Measurements from ENCODE around the gene KRTAP12-3.
"Not testable (repeated sequence)": the region's sequence is repeated elsewhere in the genome, so short reads cannot be mapped to it uniquely, and the experiment has no call there.

Gene KRTAP12-3, protein sequence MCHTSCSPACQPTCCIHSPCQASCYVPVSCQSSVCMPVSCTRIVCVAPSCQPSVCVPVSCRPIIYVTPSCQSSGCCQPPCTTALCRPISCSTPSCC

DNA sequence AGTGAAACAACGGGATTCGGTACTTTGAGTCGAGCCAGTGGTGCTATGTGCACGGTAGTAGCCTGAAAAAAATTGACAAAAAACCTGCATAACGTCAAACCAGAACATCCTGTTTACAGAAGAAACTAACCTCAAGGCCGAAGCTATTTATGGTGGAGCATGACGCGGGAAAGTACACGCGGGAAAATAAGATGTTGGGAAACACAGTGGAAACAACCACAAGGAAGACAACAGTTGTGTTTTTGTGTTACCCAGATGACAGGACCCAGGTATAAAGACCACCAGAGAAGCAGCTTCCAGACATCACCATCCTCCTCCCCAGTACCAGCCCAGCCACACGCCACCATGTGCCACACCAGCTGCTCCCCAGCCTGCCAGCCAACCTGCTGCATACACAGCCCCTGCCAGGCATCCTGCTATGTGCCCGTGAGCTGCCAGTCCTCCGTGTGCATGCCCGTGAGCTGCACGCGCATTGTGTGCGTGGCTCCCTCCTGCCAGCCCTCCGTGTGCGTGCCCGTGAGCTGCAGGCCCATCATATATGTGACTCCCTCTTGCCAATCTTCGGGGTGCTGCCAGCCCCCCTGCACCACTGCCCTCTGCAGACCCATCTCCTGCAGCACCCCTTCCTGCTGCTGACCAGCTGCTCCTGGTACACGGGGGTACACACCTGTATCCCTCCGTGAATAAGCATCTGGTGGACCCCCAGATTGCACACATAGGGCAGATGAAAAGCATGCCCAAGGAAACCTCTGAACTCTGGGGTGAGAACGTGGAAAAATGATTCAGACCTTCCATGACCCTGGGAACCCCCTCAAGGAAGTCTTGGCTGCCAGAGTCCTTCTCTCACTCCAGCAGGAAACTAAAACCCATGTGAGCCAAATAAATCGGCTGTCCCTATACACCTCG, at the start of gene KRTAP12-3:
TSS of gene KRTAP12-3 (plus strand) at position 298 of the 906 bp plus-strand sequence. CDS start at position 346, 48 bp downstream.
- no peak for DNase-seq
- in situ Hi-C loops (cut with MboI; ENCODE audit: low pct_unique_long_range_greater_than_20kb, low sequenced_read_pairs): no loop called here

DNA sequence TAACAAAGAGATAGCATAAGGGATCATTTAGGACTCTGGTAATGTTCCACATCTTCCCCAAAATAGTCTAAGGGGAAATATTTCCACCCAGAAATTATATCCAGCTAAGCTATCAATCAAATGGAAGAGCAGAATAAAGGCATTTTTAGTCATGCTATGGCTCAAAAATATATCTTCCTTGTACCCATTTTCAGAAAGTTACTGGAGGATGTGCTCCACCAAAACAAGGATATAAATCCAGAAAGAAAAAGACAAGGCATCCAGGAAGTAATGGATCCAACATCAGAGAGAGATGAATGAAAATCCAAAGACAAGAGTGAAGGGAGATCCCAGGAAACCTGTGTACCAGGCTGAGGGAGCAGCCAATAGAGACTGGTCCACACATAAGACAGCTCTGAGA, 48.5 kb upstream of the KRTAP12-3 start:
- DNase-seq: no peak
- in situ Hi-C loops (cut with MboI; ENCODE audit: low pct_unique_long_range_greater_than_20kb, low sequenced_read_pairs): no loop called here

DNA sequence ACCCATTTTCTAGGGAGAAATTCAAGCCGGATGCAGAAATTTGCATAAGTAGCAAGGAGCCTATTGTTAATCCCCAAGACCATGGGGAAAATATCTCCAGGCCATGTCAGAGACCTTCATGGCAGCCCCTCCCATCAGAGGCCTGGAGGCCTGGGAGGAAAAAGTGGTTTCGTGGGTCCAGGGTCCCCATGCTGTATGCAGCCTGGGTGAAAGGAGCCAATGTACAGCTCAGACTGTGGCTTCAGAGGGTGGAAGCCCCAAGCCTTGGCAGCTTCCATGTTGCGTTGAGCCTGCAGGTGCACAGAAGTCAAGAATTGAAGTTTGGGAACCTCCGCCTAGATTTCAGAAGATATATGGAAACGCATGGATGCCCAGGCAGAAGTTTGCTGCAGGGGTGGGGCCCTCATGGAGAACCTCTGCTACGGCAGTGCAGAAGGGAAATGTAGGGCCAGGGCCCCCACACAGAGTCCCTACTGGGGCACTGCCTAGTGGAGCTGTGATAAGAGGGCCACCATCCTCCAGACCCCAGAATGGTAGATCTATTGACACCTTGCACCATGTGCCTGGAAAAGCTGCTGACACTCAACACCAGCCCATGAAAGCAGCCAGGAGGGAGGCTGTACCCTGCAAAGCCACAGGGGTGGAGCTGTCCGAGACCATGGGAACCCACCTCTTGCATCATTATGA, 47.4 kb upstream of the KRTAP12-3 start:
- DNase-seq; in situ Hi-C loops (cut with MboI; ENCODE audit: low pct_unique_long_range_greater_than_20kb, low sequenced_read_pairs): not testable (repeated sequence)

DNA sequence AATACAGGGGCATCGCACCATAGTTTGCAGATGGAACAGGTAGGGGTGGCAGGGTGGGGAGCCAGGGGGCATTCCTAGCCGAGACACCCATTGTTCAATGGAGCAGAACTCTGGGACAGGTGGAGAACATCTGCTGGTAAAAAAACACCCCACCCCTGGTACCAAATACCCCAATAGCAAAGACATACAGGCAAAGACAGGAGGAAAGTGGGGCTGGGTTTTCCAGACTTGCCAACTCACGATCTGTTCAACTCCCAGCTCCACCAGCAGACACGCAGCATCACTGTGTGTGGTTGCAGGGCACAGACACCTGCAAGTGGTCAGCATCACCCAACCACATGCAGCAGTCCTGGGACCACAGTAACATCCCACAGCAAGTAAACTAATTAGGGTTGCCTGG, 46.2 kb upstream of the KRTAP12-3 start:
- in situ Hi-C loops (cut with MboI; ENCODE audit: low pct_unique_long_range_greater_than_20kb, low sequenced_read_pairs): no loop called here
- DNase-seq: no peak

DNA sequence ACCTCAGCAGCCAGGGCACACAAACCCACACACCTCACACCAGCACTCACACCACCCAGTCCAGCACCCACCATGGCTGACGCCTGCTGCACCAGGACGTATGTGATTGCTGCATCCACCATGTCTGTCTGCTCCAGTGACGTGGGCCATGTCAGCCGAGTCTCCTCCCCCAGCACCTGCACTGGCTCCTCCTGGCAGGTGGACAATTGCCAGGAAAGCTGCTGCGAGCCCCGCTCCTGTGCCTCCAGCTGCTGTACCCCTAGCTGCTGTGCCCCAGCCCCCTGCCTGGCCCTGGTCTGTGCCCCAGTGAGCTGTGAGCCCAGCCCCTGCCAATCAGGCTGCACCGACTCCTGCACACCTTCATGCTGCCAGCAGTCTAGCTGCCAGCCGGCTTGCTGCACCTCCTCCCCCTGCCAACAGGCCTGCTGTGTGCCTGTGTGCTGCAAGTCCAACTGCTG, 45.7 kb upstream of the KRTAP12-3 start, which contains the start of gene KRTAP10-8:
TSS of gene KRTAP10-8 (plus strand) at position 51 of the 458 bp plus-strand sequence. CDS start at position 73, 22 bp downstream.
- no peak for DNase-seq
- in situ Hi-C loops (cut with MboI; ENCODE audit: low pct_unique_long_range_greater_than_20kb, low sequenced_read_pairs): no loop called here

DNA sequence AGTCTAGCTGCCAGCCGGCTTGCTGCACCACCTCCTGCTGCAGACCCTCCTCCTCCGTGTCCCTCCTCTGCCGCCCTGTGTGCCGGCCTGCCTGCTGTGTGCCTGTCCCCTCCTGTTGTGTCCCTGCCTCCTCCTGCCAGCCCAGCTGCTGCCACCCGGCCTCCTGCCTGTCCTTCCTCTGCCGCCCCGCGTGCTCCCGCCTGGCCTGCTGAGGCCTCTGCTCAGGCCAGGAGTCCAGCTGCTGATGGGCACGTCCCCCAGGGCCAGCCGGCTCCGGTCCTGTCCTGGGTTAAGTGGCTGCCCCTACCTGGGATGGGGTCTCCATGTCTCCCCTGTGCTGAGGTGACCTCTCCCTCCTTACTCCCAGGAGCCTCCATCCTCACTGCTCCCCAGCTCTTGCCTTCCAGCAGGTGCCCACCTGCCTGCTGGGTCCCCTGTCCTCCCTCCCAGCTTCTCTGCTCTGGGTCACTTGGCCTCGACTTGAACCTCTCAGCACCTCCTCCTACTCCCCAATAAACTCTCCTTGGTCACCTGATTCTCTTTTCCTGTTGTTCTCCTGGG, 45.0 kb upstream of the KRTAP12-3 start:
- DNase-seq: no peak
- in situ Hi-C loops (cut with MboI; ENCODE audit: low pct_unique_long_range_greater_than_20kb, low sequenced_read_pairs): no loop called here

DNA sequence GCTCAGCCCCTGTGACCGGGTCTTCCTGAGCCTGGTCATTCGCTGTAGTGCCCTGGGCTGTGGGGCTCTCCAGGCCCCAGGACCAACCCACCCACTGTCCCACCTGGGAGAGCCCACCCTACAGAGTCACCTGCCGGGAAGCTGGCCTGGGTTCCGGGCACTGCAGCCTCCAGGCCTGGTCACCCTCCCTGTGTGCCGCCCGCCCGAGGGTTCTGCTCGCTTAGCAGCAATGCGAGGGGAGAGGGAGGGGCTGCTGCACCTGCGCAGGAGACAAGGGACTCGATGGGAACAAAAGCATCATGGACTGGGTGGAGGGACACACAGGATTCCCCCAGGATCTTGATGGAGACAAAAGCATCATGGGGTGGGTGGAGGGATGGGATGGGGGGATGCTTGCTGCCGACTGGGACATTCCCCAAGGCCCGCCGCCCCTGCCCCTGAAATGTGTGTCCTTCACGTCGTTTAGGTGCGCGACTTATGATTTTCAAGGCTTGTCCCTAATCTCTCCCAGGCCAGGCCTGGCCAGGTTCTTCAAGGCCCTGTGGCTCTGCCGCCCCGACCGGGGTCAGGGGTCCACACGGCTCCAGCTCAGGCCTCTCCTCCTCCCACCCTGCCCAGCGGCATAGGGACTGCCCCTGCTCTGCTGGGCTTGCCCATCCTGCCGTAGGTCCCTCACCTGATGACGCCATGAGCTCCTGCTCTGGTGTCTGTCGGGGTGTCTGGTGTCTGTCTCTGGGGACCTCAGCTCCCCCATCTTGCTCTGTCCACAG, 44.2 kb upstream of the KRTAP12-3 start:
- in situ Hi-C loops (cut with MboI; ENCODE audit: low pct_unique_long_range_greater_than_20kb, low sequenced_read_pairs): no loop called here
- no peak for DNase-seq

DNA sequence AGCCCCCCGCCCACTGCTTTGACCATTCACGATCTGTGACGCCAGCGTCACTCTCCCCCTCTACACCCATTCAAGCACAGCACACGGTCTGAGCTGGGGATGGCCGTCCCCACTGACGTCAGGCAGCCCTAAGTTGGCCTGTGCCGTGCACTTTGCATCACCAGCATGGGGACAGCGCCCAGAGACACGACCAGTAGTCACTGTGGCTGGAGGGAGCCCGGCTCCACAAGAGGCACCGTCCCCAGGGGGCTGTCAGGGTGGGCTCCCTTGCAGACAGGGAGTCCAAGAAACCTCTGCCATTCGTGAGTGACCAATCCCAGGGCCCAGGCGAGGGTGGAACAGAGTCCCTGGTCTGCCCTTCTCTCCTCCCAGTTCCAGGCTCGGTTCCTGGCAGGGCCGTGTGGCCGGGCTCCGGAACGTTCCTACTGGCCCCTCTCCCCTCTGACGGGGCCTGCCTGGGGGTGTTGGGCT, 43.5 kb upstream of the KRTAP12-3 start:
- in situ Hi-C loops (cut with MboI; ENCODE audit: low pct_unique_long_range_greater_than_20kb, low sequenced_read_pairs): no loop called here
- no peak for DNase-seq

DNA sequence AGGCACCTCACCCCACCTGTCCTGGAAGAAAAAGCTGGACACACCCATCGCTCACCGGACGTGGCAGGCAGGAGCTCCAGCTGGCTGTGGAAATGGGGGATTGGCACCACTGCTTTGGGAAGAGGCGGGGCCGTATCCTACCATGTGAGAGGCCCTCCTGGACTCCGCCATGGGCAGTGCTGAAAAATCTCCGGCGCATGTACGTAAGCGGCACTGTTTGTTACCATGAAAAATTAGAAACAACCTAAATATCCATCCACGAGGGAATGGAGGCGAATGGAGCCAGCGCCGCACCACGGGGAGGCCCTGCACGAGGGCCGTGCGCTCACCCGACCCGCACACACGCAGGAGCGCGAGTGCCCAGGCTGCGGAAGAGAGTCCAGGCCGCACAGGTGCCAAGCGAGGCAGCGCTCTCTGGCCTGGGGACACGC, 42.8 kb upstream of the KRTAP12-3 start:
- in situ Hi-C loops (cut with MboI; ENCODE audit: low pct_unique_long_range_greater_than_20kb, low sequenced_read_pairs): no loop called here
- no peak for DNase-seq

DNA sequence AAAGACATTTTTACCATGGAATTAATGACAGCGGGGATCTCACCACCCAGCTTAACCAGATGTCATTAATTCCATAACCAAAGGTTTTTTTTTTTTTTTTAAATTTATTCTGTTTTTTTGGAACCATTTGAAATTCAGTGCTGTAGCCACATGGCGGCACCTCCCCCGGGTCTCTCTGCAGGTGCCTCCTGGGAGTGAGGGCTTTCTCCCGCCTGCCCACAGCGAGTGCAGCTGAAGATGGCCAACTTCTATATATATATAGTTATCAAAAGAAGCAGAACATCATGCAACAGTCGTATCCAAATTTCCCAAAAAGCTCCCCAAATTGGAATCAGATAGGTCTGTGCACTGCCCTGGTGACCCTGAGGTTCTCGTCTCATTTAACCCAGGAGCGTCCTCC, 42.3 kb upstream of the KRTAP12-3 start:
- in situ Hi-C loops (cut with MboI; ENCODE audit: low pct_unique_long_range_greater_than_20kb, low sequenced_read_pairs): no loop called here

DNA sequence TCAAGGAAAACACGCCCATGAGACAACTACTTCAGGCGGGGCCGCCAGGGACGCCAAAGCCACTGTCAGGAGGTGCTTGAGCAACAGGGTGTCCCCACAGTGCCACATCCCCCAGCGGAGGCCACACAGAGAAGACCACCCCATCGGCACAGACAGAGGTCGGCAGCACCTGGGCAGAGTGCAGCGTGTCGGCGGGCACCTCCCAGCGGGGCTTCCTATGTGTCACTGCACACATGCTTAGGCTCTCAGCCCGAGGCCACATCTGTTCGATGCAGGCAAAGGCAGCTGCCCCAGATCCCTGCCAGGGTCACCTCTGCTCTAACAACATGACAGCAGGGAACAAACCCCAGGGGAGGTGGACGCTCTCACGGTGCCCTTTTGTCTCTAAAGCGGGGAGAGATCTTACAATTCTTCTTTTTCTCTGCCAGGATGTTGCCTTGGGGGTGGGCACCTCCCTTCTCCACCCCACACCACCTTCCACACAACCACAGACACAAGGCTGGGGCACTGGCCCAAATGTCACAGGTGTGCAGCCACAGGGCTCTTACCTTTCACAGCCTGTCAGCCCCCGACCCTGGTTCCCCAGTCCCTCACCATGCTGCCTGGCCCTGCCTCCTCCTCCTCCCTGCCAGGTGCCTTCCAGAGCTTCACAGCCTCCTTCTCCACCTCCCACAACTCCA, 41.7 kb upstream of the KRTAP12-3 start:
- DNase-seq: no peak
- in situ Hi-C loops (cut with MboI; ENCODE audit: low pct_unique_long_range_greater_than_20kb, low sequenced_read_pairs): no loop called here

More for the DNA sequence above, 42.3 kb upstream of the KRTAP12-3 start:
- DNase-seq: no peak

DNA sequence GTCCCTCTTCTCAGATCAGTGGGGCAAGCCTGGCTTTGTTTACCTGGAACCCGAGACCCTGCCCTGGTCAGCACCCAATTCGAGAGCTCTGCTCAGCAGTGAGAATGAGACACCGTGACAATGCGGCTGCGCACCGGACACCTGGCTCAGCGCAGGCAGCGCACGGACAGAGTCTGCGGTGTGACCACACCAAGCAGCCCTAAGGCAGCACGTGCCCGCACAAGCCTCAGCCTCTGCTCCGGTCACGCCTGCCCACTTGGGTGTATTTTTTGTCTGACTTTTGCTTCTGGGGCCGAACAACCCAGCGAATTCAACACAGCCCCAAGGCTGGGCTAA, 41.2 kb upstream of the KRTAP12-3 start:
- no peak for DNase-seq
- in situ Hi-C loops (cut with MboI; ENCODE audit: low pct_unique_long_range_greater_than_20kb, low sequenced_read_pairs): no loop called here

DNA sequence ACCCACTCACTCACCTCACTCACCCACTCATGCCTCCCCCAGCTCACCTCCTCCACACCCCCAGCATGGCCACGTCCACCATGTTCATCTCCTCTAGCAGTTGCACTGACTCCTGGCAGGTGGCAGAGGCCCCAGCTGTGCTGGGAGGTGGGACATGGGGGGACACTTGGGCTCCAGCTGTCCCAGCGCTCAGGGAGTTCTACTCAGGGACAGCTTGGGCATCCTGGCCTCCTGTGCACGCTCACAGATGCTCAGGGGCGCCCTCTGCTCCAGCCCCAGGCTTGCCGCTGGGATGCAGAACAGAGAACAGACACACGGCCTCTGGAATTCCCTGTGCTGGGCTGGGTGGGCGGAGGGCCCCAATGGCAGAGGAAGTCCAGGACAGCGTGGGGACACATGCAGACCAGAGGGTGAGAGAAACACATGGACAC, 40.6 kb upstream of the KRTAP12-3 start:
- in situ Hi-C loops (cut with MboI; ENCODE audit: low pct_unique_long_range_greater_than_20kb, low sequenced_read_pairs): no loop called here
- DNase-seq: no peak

DNA sequence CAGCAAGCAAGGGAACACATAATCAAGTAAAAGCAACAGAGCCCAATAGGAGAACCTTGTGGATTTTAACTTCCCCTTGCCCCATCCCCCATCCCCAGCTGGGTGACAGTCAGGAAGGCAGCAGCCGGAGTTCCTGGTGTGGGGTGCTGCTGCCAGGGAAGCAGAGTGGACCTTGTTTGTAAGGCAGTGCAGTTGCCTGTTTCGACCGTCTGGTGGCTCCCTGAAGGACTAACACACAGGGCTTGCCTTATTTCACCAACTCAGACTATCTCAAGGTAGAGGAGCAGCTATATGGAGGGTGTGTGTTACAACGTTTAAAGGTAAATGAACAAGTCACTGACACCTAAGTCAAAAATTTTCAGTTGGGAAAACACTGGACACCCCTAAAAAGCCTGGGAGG, 39.2 kb upstream of the KRTAP12-3 start:
- DNase-seq: no peak
- in situ Hi-C loops (cut with MboI; ENCODE audit: low pct_unique_long_range_greater_than_20kb, low sequenced_read_pairs): no loop called here

DNA sequence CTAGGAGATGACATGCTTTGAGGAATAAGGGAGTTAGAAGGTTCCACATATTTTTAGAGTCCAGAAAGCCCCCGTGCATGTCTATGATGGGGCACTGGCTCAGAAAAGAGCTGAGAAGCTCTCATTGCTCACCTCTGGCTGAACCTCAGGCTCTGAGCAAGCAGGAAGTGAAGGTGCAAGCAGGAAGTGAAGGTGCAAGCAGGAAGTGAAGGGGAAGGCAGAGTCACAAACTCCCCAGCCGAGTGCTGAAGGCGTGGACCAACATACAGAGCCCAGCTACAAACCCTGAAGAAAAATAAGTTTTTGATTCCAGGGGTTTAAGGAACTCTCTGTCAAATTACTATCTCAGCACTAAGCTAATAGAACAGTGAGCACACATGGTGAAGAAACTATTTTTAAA, 38.8 kb upstream of the KRTAP12-3 start:
- no peak for DNase-seq
- in situ Hi-C loops (cut with MboI; ENCODE audit: low pct_unique_long_range_greater_than_20kb, low sequenced_read_pairs): no loop called here

DNA sequence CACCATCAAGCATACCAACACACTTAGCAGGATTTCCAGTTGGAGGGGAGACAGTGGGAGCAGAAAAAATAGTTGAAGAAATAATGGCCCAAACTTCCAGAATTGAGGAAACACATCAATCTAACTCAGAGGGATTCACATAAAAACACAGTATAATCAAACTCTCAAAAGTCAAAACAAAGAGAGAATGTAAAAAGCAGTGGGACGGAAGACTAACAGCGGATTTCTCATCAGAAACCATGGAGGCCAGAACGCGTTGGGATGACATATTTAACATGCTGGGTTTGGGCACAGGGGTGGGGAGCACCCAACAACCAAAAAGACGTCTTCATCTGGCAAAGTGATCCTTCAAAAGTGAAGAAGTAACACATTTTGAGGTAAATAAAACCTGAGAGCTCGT, 37.8 kb upstream of the KRTAP12-3 start:
- no peak for DNase-seq
- in situ Hi-C loops (cut with MboI; ENCODE audit: low pct_unique_long_range_greater_than_20kb, low sequenced_read_pairs): no loop called here

DNA sequence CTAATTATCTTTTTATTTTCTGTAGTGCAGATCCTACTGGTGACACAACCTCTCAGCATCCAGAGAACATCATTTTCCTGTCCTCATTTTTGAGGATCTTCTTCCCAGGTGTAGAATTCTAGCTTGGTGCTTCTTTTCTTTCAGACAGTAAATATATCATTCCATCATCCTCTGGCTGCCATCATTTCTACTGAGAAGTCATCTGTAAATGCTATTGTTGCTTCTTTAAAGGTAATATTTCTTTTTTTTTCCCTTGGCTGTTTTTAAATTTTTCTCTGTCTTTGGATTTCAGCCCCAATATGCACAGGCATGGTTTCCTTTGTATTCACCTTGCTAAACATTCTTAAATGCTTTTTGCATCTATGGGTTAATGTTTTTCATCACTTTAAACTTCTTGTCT, 34.2 kb upstream of the KRTAP12-3 start:
- in situ Hi-C loops (cut with MboI; ENCODE audit: low pct_unique_long_range_greater_than_20kb, low sequenced_read_pairs): no loop called here
- DNase-seq: no peak

DNA sequence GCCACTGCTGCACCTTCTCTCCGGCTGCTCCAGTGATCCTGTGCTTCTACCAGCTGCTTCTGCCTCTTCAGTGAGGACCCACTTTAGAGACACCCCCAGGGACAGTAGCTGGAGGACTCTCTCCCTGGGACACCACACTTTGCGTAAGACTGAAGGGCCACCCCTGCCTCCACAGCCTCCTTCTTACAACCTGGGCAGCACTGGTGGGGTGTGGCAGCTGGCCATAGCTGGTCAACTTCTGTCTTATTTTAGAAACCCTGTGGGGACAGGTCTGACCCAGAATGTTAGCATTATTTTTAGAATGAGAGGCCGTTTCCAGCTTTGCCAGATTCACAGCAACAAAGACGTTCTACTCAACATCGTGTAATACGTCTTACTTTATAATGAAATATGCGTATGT, 32.0 kb upstream of the KRTAP12-3 start:
- in situ Hi-C loops (cut with MboI; ENCODE audit: low pct_unique_long_range_greater_than_20kb, low sequenced_read_pairs): no loop called here
- DNase-seq: no peak
